Nucleus accumbens (tissue), 56 donors: ENCODE data around the gene GINS3.

Source experiments
- DNase-seq, 56 donors: peaks; one replicate each; lab custom pipeline; 2025; lab: John Stamatoyannopoulos, UW

Gene GINS3

GRCh38 chr16:58392215-58393137, at the start of gene GINS3:
Gene GINS3 (plus strand): TSS chr16:58392471. CDS start chr16:58392602, 131 bp downstream.
- peak; percentile 29 to 94 (median 82) for DNase-seq

GRCh38 chr16:58343562-58343961, 48.7 kb upstream of the GINS3 start:
- no peak for DNase-seq

- DNase-seq, result no peak
These were observed 46.5 kb upstream of the GINS3 start for GRCh38 chr16:58345574-58346354.

GRCh38 chr16:58346831-58347371, 45.4 kb upstream of the GINS3 start:
- peak in 3 of 56 donors; percentile 6 to 12 (median 6) for DNase-seq

GRCh38 chr16:58348986-58349385, 43.3 kb upstream of the GINS3 start:
- DNase-seq, result no peak

- DNase-seq, result no peak
These were observed 39.6 kb upstream of the GINS3 start for GRCh38 chr16:58352690-58353089.

- DNase-seq, result no peak
These were observed 32.1 kb upstream of the GINS3 start for GRCh38 chr16:58360041-58360634.

GRCh38 chr16:58361726-58362125, 30.5 kb upstream of the GINS3 start:
- DNase-seq, result no peak

- DNase-seq, result no peak
These were observed 28.4 kb upstream of the GINS3 start for GRCh38 chr16:58363746-58364393.

- DNase-seq, result no peak
These were observed 26.6 kb upstream of the GINS3 start for GRCh38 chr16:58365623-58366022.

- peak in 2 of 56 donors; percentile 6 to 59 for DNase-seq
These were observed 25.8 kb upstream of the GINS3 start for GRCh38 chr16:58366247-58367031.

GRCh38 chr16:58367252-58367651, 25.0 kb upstream of the GINS3 start:
- no peak for DNase-seq

GRCh38 chr16:58371841-58372240, 20.4 kb upstream of the GINS3 start:
- no peak for DNase-seq

- DNase-seq, result peak in 3 of 56 donors; percentile 10 to 26 (median 24)
These were observed 16.9 kb upstream of the GINS3 start for GRCh38 chr16:58375386-58375785.

GRCh38 chr16:58377932-58378331, 14.3 kb upstream of the GINS3 start:
- no peak for DNase-seq

- no peak for DNase-seq
These were observed 13.9 kb upstream of the GINS3 start for GRCh38 chr16:58378401-58378800.

- no peak for DNase-seq
These were observed 12.5 kb upstream of the GINS3 start for GRCh38 chr16:58379736-58380135.

- DNase-seq, result no peak
These were observed 10.6 kb upstream of the GINS3 start for GRCh38 chr16:58381661-58382060.

GRCh38 chr16:58384437-58385055, 7.7 kb upstream of the GINS3 start:
- DNase-seq, result no peak
